ENCODE data around the gene TMOD2. TPM values are rescaled to one million over a fixed set of nuclear protein-coding genes. Genes with fewer than 3 reads are reported as not detected.

Gene TMOD2
- total RNA-seq, 2 experiments from 2014 or later = 10.9 to 12.8 TPM

- H3K36me3 Mint-ChIP-seq (ENCODE audit: low read depth) = peaks cover 60% of the 10 kb centered on the region
- H3K27ac Mint-ChIP-seq = no peak overlapping the region
- H3K27me3 Mint-ChIP-seq = no peaks in the 10 kb centered on the region
- peaks cover 55% of the 10 kb centered on the region for H3K4me1 Mint-ChIP-seq
- H3K9me3 Mint-ChIP-seq = peaks cover 6% of the 10 kb centered on the region
- no peak for DNase-seq
- CTCF ChIA-PET = no interaction called here
- no peak overlapping the region for H3K4me3 Mint-ChIP-seq
- POLR2A ChIA-PET = interaction anchor here (0.6 kb wide), 1 partner anchor 1835 kb away, joined by 3 read pairs; no protein-coding TSS in a partner anchor
Measured at GRCh38 chr15:51864408-51865056, 113.1 kb downstream of the TMOD2 start.

- POLR2A ChIA-PET = no interaction called here
- CTCF ChIA-PET = interaction anchor here (0.8 kb wide), 1 partner anchor 13 kb away, joined by 3 read pairs; no protein-coding TSS in a partner anchor
- H3K4me1 Mint-ChIP-seq = peaks cover 49% of the 10 kb centered on the region
- no peak overlapping the region for H3K27ac Mint-ChIP-seq
- no peak for DNase-seq
- no peak overlapping the region for H3K4me3 Mint-ChIP-seq
- H3K36me3 Mint-ChIP-seq (ENCODE audit: low read depth) = peaks cover 57% of the 10 kb centered on the region
- H3K9me3 Mint-ChIP-seq = peaks cover under 1% of the 10 kb centered on the region
- no peaks in the 10 kb centered on the region for H3K27me3 Mint-ChIP-seq
Measured at GRCh38 chr15:51865317-51865716, 113.9 kb downstream of the TMOD2 start.

Other genes starting within 250 kb of the TMOD2 start
- 1 to 10 TPM; 9.0 to 9.3 TPM for gene DMXL2, start 128.8 kb upstream of the TMOD2 start, total RNA-seq
- gene SCG3, start 70.1 kb upstream of the TMOD2 start, total RNA-seq = not detected
- gene LYSMD2, start 13.9 kb upstream of the TMOD2 start, total RNA-seq = 10 to 100 TPM; 18.2 to 23.6 TPM
- gene TMOD3, start 78.1 kb downstream of the TMOD2 start, total RNA-seq = 10 to 100 TPM; 66.0 to 66.1 TPM
- 10 to 100 TPM; 32.0 to 34.4 TPM for gene LEO1, start 220.2 kb downstream of the TMOD2 start, total RNA-seq